HG02763 (cell line): ENCODE data around the gene MAB21L4.

ENCODE experiments used
- ATAC-seq: cut with Tn5 transposase; IDR thresholded peaks from one replicate; pipeline ENCODE4 v1.9.1; 2021; ENCODE audit warnings: mild to moderate bottlenecking, moderate library complexity; ENCODE audit not compliant: unreplicated experiment

Gene MAB21L4

GRCh38 chr2:240869109-240869955 lies 26.6 kb downstream of the MAB21L4 start:
- ATAC-seq, result no peak

GRCh38 chr2:240868286-240869108 lies 27.5 kb downstream of the MAB21L4 start, which contains the start of gene AGXT:
Gene AGXT (plus strand): TSS chr2:240868824. CDS start chr2:240868866, 42 bp downstream.
- ATAC-seq, result no peak

- no peak for ATAC-seq
These were observed 30.6 kb downstream of the MAB21L4 start for GRCh38 chr2:240865391-240865790.

GRCh38 chr2:240864475-240864874 lies 31.5 kb downstream of the MAB21L4 start:
- no peak for ATAC-seq

- no peak for ATAC-seq
These were observed 34.4 kb downstream of the MAB21L4 start for GRCh38 chr2:240861547-240861946.

GRCh38 chr2:240858871-240859270 lies 37.1 kb downstream of the MAB21L4 start:
- ATAC-seq, result no peak

GRCh38 chr2:240858321-240858720 lies 37.6 kb downstream of the MAB21L4 start:
- ATAC-seq, result no peak

GRCh38 chr2:240857039-240858008 lies 38.6 kb downstream of the MAB21L4 start:
- no peak for ATAC-seq

GRCh38 chr2:240856151-240856980 lies 39.6 kb downstream of the MAB21L4 start:
- ATAC-seq, result no peak

GRCh38 chr2:240855670-240856069 lies 40.3 kb downstream of the MAB21L4 start:
- no peak for ATAC-seq

GRCh38 chr2:240852671-240853314 lies 43.2 kb downstream of the MAB21L4 start:
- no peak for ATAC-seq

- no peak for ATAC-seq
These were observed 44.6 kb downstream of the MAB21L4 start for GRCh38 chr2:240851078-240851991.

GRCh38 chr2:240850756-240851077 lies 45.2 kb downstream of the MAB21L4 start:
- no peak for ATAC-seq

- ATAC-seq, result no peak
These were observed 45.9 kb downstream of the MAB21L4 start for GRCh38 chr2:240850026-240850425.

- no peak for ATAC-seq
These were observed 46.9 kb downstream of the MAB21L4 start for GRCh38 chr2:240848900-240849680.

- ATAC-seq, result no peak
These were observed 48.1 kb downstream of the MAB21L4 start for GRCh38 chr2:240847817-240848216.

- no peak for ATAC-seq
These were observed 48.9 kb downstream of the MAB21L4 start for GRCh38 chr2:240846873-240847595.
